Endodermal cell (in vitro differentiated cells): Measurements from ENCODE around the gene FAM162A. TPM values are rescaled to one million over a fixed set of nuclear protein-coding genes. Genes with fewer than 3 reads are reported as not detected.

Experiments used
- DNase-seq: peaks from one replicate; pipeline ENCODE4 v3.0.0-alpha.2; 2017
- H3K27ac ChIP-seq: 2 replicates; pipeline ENCODE4 v1.5.1; 2013; ENCODE audit warnings: mild to moderate bottlenecking, low read depth, low read length, moderate library complexity
- H3K27me3 ChIP-seq: 2 replicates; pipeline ENCODE4 v1.6.1; 2013; ENCODE audit warnings: mild to moderate bottlenecking, low read length, moderate library complexity; ENCODE audit not compliant: insufficient read depth, control insufficient read depth, poor library complexity, severe bottlenecking
- H3K36me3 ChIP-seq: 2 replicates; pipeline ENCODE4 v1.7.0; 2013; ENCODE audit warnings: mild to moderate bottlenecking, low read length, moderate library complexity; ENCODE audit not compliant: control insufficient read depth, insufficient read depth
- H3K4me1 ChIP-seq: one replicate; pipeline ENCODE4 v1.7.0; 2013; ENCODE audit warnings: low read length; ENCODE audit not compliant: control insufficient read depth, insufficient read depth
- H3K4me3 ChIP-seq: 2 replicates; pipeline ENCODE4 v1.5.1; 2013; ENCODE audit warnings: mild to moderate bottlenecking, low read length, moderate library complexity
- H3K9ac ChIP-seq: 2 replicates; pipeline ENCODE4 v1.6.1; 2013; ENCODE audit warnings: mild to moderate bottlenecking, low read length, moderate library complexity; ENCODE audit not compliant: poor library complexity, severe bottlenecking; ENCODE audit errors: extremely low read depth
- H3K9me3 ChIP-seq: 2 replicates; pipeline ENCODE4 v1.6.1; 2013; ENCODE audit warnings: mild to moderate bottlenecking, low read length, moderate library complexity; ENCODE audit not compliant: control insufficient read depth
- H3K27ac Mint-ChIP-seq: 2 replicates; pipeline ENCODE4 v1.8.0; 2020; ENCODE audit warnings: mixed read lengths
- H3K27me3 Mint-ChIP-seq: 2 replicates; pipeline ENCODE4 v1.8.0; 2021; ENCODE audit warnings: mild to moderate bottlenecking, mixed read lengths; ENCODE audit not compliant: insufficient read depth
- H3K36me3 Mint-ChIP-seq: 2 replicates; pipeline ENCODE4 v1.8.0; 2020; ENCODE audit warnings: low read depth, mixed read lengths
- H3K4me1 Mint-ChIP-seq: 2 replicates; pipeline ENCODE4 v1.8.0; 2020; ENCODE audit warnings: mixed read lengths
- H3K4me3 Mint-ChIP-seq: 2 replicates; pipeline ENCODE4 v1.8.0; 2020; ENCODE audit warnings: mild to moderate bottlenecking, moderate library complexity, mixed read lengths
- H3K9me3 Mint-ChIP-seq: 2 replicates; pipeline ENCODE4 v1.8.0; 2020; ENCODE audit warnings: mild to moderate bottlenecking, mixed read lengths
- CTCF ChIP-seq: fragments of 200-600 bp; sonication (generic); conservative IDR thresholded peaks from 2 replicates; pipeline ENCODE4 v1.5.0; 2021; ENCODE audit warnings: antibody characterized with exemption, mild to moderate bottlenecking
- WGBS, 2 experiments: methylation state at CpG; one replicate each; pipeline versions ENCODE4 v1.1.5 to v1.1.7; 2013; ENCODE audit warnings: missing lambda C conversion rate in 2 of 2, mixed read lengths in 1 of 2; ENCODE audit not compliant: insufficient coverage in 1 of 2, insufficient read length in 1 of 2; 5-methylcytosine and 5-hydroxymethylcytosine counted together
- total RNA-seq, 2 donors: library from RNA; stranded (reverse); fragmentation: NEBNext Ultra II Directional in 1 of 2; extraction: Animal tissue kit (Norgen Biotek cat#: 25700) in 1 of 2; gene quantifications; 2 replicates in 1 of 2; 3 replicates in 1 of 2; pipeline ENCODE4 v1.2.1, GENCODE V29; 2021

FAM162A gene
- total RNA-seq, 2 donors from 2014 or later = 40.9 to 61.7 TPM

- Histone ChIP-seq H3K4me3 (no peak overlapping the region), H3K9me3 (no peaks in the 10 kb centered on the region), H3K9ac (no peak overlapping the region), H3K36me3 (no peaks in the 10 kb centered on the region), H3K27ac (no peak overlapping the region), H3K27me3 (no peaks in the 10 kb centered on the region), H3K4me1 (no peaks in the 10 kb centered on the region)
- peaks cover 14% of the 10 kb centered on the region for H3K36me3 Mint-ChIP-seq
- H3K27ac Mint-ChIP-seq = no peak overlapping the region
- no peaks in the 10 kb centered on the region for H3K9me3 Mint-ChIP-seq
- TF ChIP-seq CTCF = peak; percentile 45
- WGBS, 2 experiments = 78 to 88% methylated on average over 1 to 3 of the region's 3 CpGs
- DNase-seq = no peak
- no peaks in the 10 kb centered on the region for H3K27me3 Mint-ChIP-seq
- H3K4me1 Mint-ChIP-seq = peaks cover 16% of the 10 kb centered on the region
- no peak overlapping the region for H3K4me3 Mint-ChIP-seq
These were observed 3.7 kb downstream of the FAM162A start for GRCh38 chr3:122387709-122388108.

GRCh38 chr3:122389197-122389596 is 5.2 kb downstream of the FAM162A start:
- Histone ChIP-seq H3K36me3 (no peaks in the 10 kb centered on the region), H3K4me3 (no peak overlapping the region), H3K27ac (no peak overlapping the region), H3K9me3 (no peaks in the 10 kb centered on the region), H3K9ac (no peak overlapping the region), H3K27me3 (no peaks in the 10 kb centered on the region), H3K4me1 (peaks cover 3% of the 10 kb centered on the region)
- Mint-ChIP-seq H3K27me3 (no peaks in the 10 kb centered on the region), H3K36me3 (peaks cover 14% of the 10 kb centered on the region), H3K4me1 (peaks cover 11% of the 10 kb centered on the region), H3K27ac (no peak overlapping the region), H3K9me3 (no peaks in the 10 kb centered on the region), H3K4me3 (no peak overlapping the region)
- DNase-seq = no peak
- TF ChIP-seq CTCF = no peak

- Mint-ChIP-seq H3K27ac (no peak overlapping the region), H3K36me3 (peaks cover 14% of the 10 kb centered on the region), H3K4me1 (peaks cover 7% of the 10 kb centered on the region), H3K27me3 (no peaks in the 10 kb centered on the region), H3K9me3 (no peaks in the 10 kb centered on the region), H3K4me3 (no peak overlapping the region)
- 92 to 96% methylated on average over 2 to 4 of the region's 4 CpGs for WGBS, 2 experiments
- H3K27ac ChIP-seq = no peak overlapping the region
- DNase-seq = no peak
- H3K4me3 ChIP-seq = no peak overlapping the region
- H3K9ac ChIP-seq = no peak overlapping the region
- H3K36me3 ChIP-seq = no peaks in the 10 kb centered on the region
- H3K4me1 ChIP-seq = peaks cover 3% of the 10 kb centered on the region
- no peaks in the 10 kb centered on the region for H3K27me3 ChIP-seq
- no peak for TF ChIP-seq CTCF
- no peaks in the 10 kb centered on the region for H3K9me3 ChIP-seq
These were observed 5.9 kb downstream of the FAM162A start for GRCh38 chr3:122389892-122390291.
